K562 (cell line): ENCODE results near the gene IGLON5. TPM values are rescaled to one million over a fixed set of nuclear protein-coding genes. Genes with fewer than 3 reads are reported as not detected.

Experiments used
- HDAC8 ChIP-seq: fragments of 450-650 bp; IDR thresholded peaks from 2 replicates; pipeline ENCODE4 v1.6.1; 2016; ENCODE audit warnings: mild to moderate bottlenecking, missing genetic modification characterization, moderate library complexity, missing compliant biosample characterization
- POLR2B ChIP-seq: fragments of 450-650 bp; IDR thresholded peaks from 2 replicates; pipeline ENCODE4 v1.6.1; 2018; ENCODE audit warnings: low read depth; ENCODE audit not compliant: partially characterized antibody
- SMAD4 ChIP-seq: fragments of 250-450 bp; sonication (Bioruptor Pico); conservative IDR thresholded peaks from 2 replicates; pipeline ENCODE4 v1.8.0; 2021; ENCODE audit warnings: inconsistent platforms, mild to moderate bottlenecking, moderate library complexity
- TAL1 ChIP-seq: fragments of 450-650 bp; IDR thresholded peaks from 2 replicates; pipeline ENCODE4 v1.6.1; 2016; ENCODE audit warnings: mild to moderate bottlenecking
- TCF7L2 ChIP-seq: fragments of 150-350 bp; IDR thresholded peaks from 2 replicates; pipeline ENCODE4 v1.6.1; 2016; ENCODE audit warnings: low read depth, mild to moderate bottlenecking, low read length, moderate library complexity
- ZNF431 ChIP-seq: sonication (generic); formaldehyde crosslinking; IDR thresholded peaks from 2 replicates; pipeline ENCODE4 v1.8.0; 2022; ENCODE audit warnings: mild to moderate bottlenecking, missing genetic modification reagents
- ZNF766 ChIP-seq: fragments of 200-800 bp; sonication (Bioruptor generic); conservative IDR thresholded peaks from 2 replicates; pipeline ENCODE4 v1.6.1; 2016; ENCODE audit warnings: missing genetic modification characterization, missing compliant biosample characterization
- polyA plus RNA-seq, 8 experiments: library from polyadenylated mRNA; depleted of rRNA in 4 of 8; stranded (reverse) in 5 of 8; unstranded in 3 of 8; fragments of >200 nt; fragmentation: Nextera tagmentation in 2 of 8; fragmentation: Illumina TruSeq in 1 of 8; extraction: Ambion mirVana in 2 of 8; extraction: Trizol in 1 of 8; gene quantifications; 2 replicates each; pipeline versions ENCODE4 v1.2.1 to v1.2.3, GENCODE V29; 2011 to 2014; ENCODE audit warnings: inconsistent platforms in 1 of 8, missing spikeins in 1 of 8
- total RNA-seq, 7 experiments: library from RNA; depleted of rRNA in 6 of 7; stranded (reverse); fragments of >200 nt in 6 of 7; fragmentation: Illumina TruSeq in 2 of 7; extraction: Trizol in 2 of 7; gene quantifications; 2 replicates each; pipeline versions ENCODE4 v1.2.1 to v1.2.3, GENCODE V29; 2011 to 2021; ENCODE audit warnings: low replicate concordance in 1 of 7
- TF ChIP-seq, protein P1 (sequence below): sonication (generic); formaldehyde crosslinking; IDR thresholded peaks from 2 replicates; pipeline ENCODE4 v1.4.0; 2020; ENCODE audit warnings: mild to moderate bottlenecking, missing genetic modification reagents
- TF ChIP-seq, protein P2 (sequence below): sonication (generic); formaldehyde crosslinking; IDR thresholded peaks from 2 replicates; pipeline ENCODE4 v1.8.0; 2022; ENCODE audit warnings: mild to moderate bottlenecking, missing genetic modification reagents
- TF ChIP-seq, protein P3 (sequence below), 2 experiments: fragments of 450-650 bp; conservative IDR thresholded peaks; 2 replicates each; pipeline ENCODE4 v1.6.1; 2017; ENCODE audit warnings: mild to moderate bottlenecking in 2 of 2, moderate library complexity in 2 of 2

Gene IGLON5
- total and polyA plus RNA-seq, 9 of the 15 experiments (the other 6 are each of a cell fraction or from before 2014, with no cell fraction given) = 0.03 to 0.22 (median 0.14) TPM; not detected in 2

DNA sequence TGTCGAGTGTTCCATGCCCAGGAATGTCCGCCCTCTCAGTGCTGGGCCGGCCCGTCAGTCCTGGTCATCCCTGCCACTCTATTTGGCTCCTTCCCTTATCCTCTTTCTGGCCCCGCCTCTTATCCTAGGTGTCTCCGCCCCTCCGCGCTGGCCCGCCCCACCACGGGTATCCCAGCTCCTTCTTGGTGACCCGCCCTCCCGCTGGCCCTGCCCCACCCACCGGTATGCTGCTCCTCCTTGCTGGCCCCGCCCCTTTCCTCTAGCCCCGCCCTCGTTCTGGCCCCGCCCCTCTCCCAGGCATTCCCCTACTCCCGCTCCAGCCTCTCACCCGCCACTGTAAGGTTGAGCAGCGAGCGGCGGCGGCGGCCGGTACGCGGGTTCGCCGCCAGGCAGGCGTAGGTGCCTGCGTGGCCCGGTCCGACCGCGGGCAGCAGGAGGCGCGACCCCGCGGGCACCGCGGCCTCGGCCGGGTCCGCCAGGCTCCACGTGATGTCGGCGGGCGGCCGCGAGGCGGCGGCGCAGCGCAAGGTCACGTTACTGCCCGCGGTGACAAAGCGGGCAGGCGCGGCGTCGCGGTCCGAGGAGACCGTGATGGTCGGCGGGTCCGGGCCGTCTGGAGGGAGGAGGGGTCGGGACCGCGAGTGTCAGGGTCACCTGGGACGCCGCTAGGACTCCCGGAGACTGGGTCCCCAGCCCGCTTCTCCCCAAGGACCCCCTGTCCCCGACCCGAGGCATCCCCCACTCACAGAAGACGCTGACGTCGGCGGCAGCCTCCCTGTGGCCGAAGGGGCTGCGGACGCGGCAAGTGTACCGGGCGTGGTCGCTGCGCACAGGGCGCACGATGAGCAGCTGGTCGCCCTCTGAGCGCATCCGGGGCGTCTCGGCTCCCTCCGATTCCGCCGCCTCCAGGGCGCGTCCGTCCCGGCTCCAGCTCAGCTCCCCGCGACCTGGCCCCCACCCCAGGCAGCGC lies 28.5 kb downstream of the IGLON5 start (continued):
- TF ChIP-seq POLR2B (peak; percentile 52), ZNF431 (peak; percentile 82), SMAD4 (peak; percentile 87), HDAC8 (tag) (peak; percentile 85; the same call in 1 of the 2 replicates), TCF7L2 (no peak), ZNF766 (CRISPR knock-in tag) (peak; percentile 74; the same call in 1 of the 2 replicates), TAL1 (no peak)
- TF ChIP-seq, protein P1, sequence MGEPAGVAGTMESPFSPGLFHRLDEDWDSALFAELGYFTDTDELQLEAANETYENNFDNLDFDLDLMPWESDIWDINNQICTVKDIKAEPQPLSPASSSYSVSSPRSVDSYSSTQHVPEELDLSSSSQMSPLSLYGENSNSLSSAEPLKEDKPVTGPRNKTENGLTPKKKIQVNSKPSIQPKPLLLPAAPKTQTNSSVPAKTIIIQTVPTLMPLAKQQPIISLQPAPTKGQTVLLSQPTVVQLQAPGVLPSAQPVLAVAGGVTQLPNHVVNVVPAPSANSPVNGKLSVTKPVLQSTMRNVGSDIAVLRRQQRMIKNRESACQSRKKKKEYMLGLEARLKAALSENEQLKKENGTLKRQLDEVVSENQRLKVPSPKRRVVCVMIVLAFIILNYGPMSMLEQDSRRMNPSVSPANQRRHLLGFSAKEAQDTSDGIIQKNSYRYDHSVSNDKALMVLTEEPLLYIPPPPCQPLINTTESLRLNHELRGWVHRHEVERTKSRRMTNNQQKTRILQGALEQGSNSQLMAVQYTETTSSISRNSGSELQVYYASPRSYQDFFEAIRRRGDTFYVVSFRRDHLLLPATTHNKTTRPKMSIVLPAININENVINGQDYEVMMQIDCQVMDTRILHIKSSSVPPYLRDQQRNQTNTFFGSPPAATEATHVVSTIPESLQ (CRISPR knock-in tag) = no peak
- TF ChIP-seq, protein P2, sequence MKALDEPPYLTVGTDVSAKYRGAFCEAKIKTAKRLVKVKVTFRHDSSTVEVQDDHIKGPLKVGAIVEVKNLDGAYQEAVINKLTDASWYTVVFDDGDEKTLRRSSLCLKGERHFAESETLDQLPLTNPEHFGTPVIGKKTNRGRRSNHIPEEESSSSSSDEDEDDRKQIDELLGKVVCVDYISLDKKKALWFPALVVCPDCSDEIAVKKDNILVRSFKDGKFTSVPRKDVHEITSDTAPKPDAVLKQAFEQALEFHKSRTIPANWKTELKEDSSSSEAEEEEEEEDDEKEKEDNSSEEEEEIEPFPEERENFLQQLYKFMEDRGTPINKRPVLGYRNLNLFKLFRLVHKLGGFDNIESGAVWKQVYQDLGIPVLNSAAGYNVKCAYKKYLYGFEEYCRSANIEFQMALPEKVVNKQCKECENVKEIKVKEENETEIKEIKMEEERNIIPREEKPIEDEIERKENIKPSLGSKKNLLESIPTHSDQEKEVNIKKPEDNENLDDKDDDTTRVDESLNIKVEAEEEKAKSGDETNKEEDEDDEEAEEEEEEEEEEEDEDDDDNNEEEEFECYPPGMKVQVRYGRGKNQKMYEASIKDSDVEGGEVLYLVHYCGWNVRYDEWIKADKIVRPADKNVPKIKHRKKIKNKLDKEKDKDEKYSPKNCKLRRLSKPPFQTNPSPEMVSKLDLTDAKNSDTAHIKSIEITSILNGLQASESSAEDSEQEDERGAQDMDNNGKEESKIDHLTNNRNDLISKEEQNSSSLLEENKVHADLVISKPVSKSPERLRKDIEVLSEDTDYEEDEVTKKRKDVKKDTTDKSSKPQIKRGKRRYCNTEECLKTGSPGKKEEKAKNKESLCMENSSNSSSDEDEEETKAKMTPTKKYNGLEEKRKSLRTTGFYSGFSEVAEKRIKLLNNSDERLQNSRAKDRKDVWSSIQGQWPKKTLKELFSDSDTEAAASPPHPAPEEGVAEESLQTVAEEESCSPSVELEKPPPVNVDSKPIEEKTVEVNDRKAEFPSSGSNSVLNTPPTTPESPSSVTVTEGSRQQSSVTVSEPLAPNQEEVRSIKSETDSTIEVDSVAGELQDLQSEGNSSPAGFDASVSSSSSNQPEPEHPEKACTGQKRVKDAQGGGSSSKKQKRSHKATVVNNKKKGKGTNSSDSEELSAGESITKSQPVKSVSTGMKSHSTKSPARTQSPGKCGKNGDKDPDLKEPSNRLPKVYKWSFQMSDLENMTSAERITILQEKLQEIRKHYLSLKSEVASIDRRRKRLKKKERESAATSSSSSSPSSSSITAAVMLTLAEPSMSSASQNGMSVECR (CRISPR knock-in tag) = peak; percentile 93
- TF ChIP-seq, protein P3, sequence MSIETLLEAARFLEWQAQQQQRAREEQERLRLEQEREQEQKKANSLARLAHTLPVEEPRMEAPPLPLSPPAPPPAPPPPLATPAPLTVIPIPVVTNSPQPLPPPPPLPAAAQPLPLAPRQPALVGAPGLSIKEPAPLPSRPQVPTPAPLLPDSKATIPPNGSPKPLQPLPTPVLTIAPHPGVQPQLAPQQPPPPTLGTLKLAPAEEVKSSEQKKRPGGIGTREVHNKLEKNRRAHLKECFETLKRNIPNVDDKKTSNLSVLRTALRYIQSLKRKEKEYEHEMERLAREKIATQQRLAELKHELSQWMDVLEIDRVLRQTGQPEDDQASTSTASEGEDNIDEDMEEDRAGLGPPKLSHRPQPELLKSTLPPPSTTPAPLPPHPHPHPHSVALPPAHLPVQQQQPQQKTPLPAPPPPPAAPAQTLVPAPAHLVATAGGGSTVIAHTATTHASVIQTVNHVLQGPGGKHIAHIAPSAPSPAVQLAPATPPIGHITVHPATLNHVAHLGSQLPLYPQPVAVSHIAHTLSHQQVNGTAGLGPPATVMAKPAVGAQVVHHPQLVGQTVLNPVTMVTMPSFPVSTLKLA (conservative IDR thresholded peaks at IDR 0.05) = peak in 1 of 2 experiments; percentile 78; a peak in 1 of 4 replicates
